ENCODE data around the gene ZNF564. TPM values are rescaled to one million over a fixed set of nuclear protein-coding genes. Genes with fewer than 3 reads are reported as not detected.
"Not testable (repeated sequence)": the region's sequence is repeated elsewhere in the genome, so short reads cannot be mapped to it uniquely, and the experiment has no call there.

The ZNF564 gene
- total and polyA plus RNA-seq, 2 experiments from 2014 or later: 7.3 to 12.8 TPM

GRCh38 chr19:12580180-12580694 is 29.0 kb upstream of the ZNF564 start:
- no peaks in the 10 kb centered on the region for H3K4me1 ChIP-seq (ENCODE audit: low read depth)
- H3K4me3 ChIP-seq: no peak overlapping the region
- no peaks in the 10 kb centered on the region for H3K27me3 ChIP-seq
- no peaks in the 10 kb centered on the region for H3K9me3 ChIP-seq (ENCODE audit: low read depth)
- no peak for TF ChIP-seq CTCF (IDR thresholded peaks at IDR 0.05; ENCODE audit: low read depth, low read length)
- peak in 1 of 2 donors; percentile 41 for DNase-seq (ENCODE audit: low read depth in 1 of 2, low spot score in 1 of 2)
- H3K27ac ChIP-seq: no peak overlapping the region
- H3K36me3 ChIP-seq: peaks cover 28% of the 10 kb centered on the region

DNA sequence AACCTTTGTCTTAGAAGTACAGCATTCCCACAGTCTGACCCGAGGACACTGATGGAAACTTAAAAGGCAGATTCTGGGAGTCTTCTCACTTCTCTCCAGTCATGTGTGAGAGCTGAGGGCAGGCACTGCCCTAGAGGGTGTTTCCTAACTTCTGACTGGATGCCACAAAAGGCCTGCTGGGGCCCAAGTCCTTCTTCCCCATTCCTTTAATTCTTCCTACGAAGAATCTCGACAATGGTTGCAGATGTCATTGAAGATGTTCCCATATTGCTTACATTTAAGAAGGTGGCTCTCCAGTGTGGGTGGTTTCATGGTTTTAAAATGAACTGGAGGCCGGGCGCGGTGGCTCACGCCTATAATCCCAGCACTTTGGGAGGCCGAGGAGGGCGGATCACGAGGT is 27.4 kb upstream of the ZNF564 start:
- Histone ChIP-seq H3K27me3 (no peaks in the 10 kb centered on the region), H3K27ac (no peak overlapping the region), H3K4me3 (no peak overlapping the region), H3K4me1 (ENCODE audit: low read depth) (no peaks in the 10 kb centered on the region), H3K36me3 (peaks cover 28% of the 10 kb centered on the region), H3K9me3 (ENCODE audit: low read depth) (no peaks in the 10 kb centered on the region)
- TF ChIP-seq CTCF (IDR thresholded peaks at IDR 0.05; ENCODE audit: low read depth, low read length): no peak
- DNase-seq (ENCODE audit: low read depth in 1 of 2, low spot score in 1 of 2): no peak

- Histone ChIP-seq H3K9me3 (ENCODE audit: low read depth) (no peaks in the 10 kb centered on the region), H3K27me3 (no peaks in the 10 kb centered on the region), H3K27ac (no peak overlapping the region), H3K4me1 (ENCODE audit: low read depth) (no peaks in the 10 kb centered on the region), H3K36me3 (peaks cover 9% of the 10 kb centered on the region), H3K4me3 (no peak overlapping the region)
- TF ChIP-seq CTCF (IDR thresholded peaks at IDR 0.05; ENCODE audit: low read depth, low read length): no peak
- no peak for DNase-seq (ENCODE audit: low read depth in 1 of 2, low spot score in 1 of 2)
These were observed 22.8 kb upstream of the ZNF564 start for GRCh38 chr19:12574036-12574435.

- H3K9me3 ChIP-seq (ENCODE audit: low read depth): no peaks in the 10 kb centered on the region
- no peaks in the 10 kb centered on the region for H3K27me3 ChIP-seq
- H3K4me1 ChIP-seq (ENCODE audit: low read depth): no peaks in the 10 kb centered on the region
- no peak for TF ChIP-seq CTCF (IDR thresholded peaks at IDR 0.05; ENCODE audit: low read depth, low read length)
- H3K27ac ChIP-seq: no peak overlapping the region
- H3K36me3 ChIP-seq: no peaks in the 10 kb centered on the region
- no peak overlapping the region for H3K4me3 ChIP-seq
- DNase-seq (ENCODE audit: low read depth in 1 of 2, low spot score in 1 of 2): no peak
These were observed 16.7 kb upstream of the ZNF564 start for GRCh38 chr19:12567951-12568350.

DNA sequence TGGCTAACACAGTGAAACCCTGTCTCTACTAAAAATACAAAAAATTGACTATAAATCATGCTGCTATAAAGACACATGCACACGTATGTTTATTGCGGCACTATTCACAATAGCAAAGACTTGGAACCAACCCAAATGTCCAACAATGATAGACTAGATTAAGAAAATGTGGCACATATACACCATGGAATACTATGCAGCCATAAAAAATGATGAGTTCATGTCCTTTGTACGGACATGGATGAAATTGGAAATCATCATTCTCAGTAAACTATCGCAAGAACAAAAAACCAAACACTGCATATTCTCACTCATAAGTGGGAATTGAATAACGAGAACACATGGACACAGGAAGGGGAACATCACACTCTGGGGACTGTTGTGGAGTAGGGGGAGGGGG is 15.1 kb upstream of the ZNF564 start:
- not testable (repeated sequence) for H3K27ac ChIP-seq; H3K27me3 ChIP-seq; H3K9me3 ChIP-seq (ENCODE audit: low read depth); H3K4me1 ChIP-seq (ENCODE audit: low read depth); H3K4me3 ChIP-seq; H3K36me3 ChIP-seq; DNase-seq (ENCODE audit: low read depth in 1 of 2, low spot score in 1 of 2)

GRCh38 chr19:12564016-12564664 is 12.9 kb upstream of the ZNF564 start:
- peak; percentile 98 for TF ChIP-seq CTCF (IDR thresholded peaks at IDR 0.05; ENCODE audit: low read depth, low read length)
- Histone ChIP-seq H3K27me3 (no peaks in the 10 kb centered on the region), H3K4me1 (ENCODE audit: low read depth) (no peaks in the 10 kb centered on the region), H3K27ac (no peak overlapping the region), H3K4me3 (no peak overlapping the region), H3K36me3 (no peaks in the 10 kb centered on the region), H3K9me3 (ENCODE audit: low read depth) (no peaks in the 10 kb centered on the region)
- peak; percentile 88 to 90 for DNase-seq (ENCODE audit: low read depth in 1 of 2, low spot score in 1 of 2)
